Aorta (tissue), 5 donors: ENCODE data around the gene C8B. TPM values are rescaled to one million over a fixed set of nuclear protein-coding genes. Genes with fewer than 3 reads are reported as not detected.
A peak's percentile ranks its signal among the peaks of the same experiment; 100 is the strongest.

Experiments
- ATAC-seq: fragments of 200-7000 bp; cut with Tn5 transposase; one replicate; pipeline ENCODE4 v1.9.1; 2022; ENCODE audit warnings: moderate library complexity; ENCODE audit not compliant: low FRiP score
- DNase-seq, 2 donors: peaks; one replicate each; pipeline ENCODE4 v3.0.0-alpha.2; 2020
- H3K27ac ChIP-seq, 2 donors: one replicate each; pipeline ENCODE4 v1.5.1; 2013; ENCODE audit warnings: low read length in 2 of 2, mild to moderate bottlenecking in 2 of 2, moderate library complexity in 2 of 2, control low read depth in 1 of 2, inconsistent platforms in 1 of 2, low read depth in 1 of 2
- H3K27me3 ChIP-seq, 2 donors: one replicate each; pipeline ENCODE4 v1.6.1; 2013; ENCODE audit warnings: control low read depth in 1 of 2, low read length in 1 of 2, mild to moderate bottlenecking in 1 of 2, moderate library complexity in 1 of 2; ENCODE audit not compliant: insufficient read depth in 2 of 2, control insufficient read depth in 1 of 2
- H3K36me3 ChIP-seq, 2 donors: one replicate each; pipeline ENCODE4 v1.6.1; 2013; ENCODE audit warnings: control low read depth in 1 of 2, low read length in 1 of 2, mild to moderate bottlenecking in 1 of 2; ENCODE audit not compliant: insufficient read depth in 2 of 2, control insufficient read depth in 1 of 2
- H3K4me1 ChIP-seq, 2 donors: one replicate each; pipeline ENCODE4 v1.6.1; 2013; ENCODE audit warnings: low read length in 2 of 2, control low read depth in 1 of 2, mild to moderate bottlenecking in 1 of 2, moderate library complexity in 1 of 2; ENCODE audit not compliant: insufficient read depth in 2 of 2, control insufficient read depth in 1 of 2
- H3K4me3 ChIP-seq, 2 donors: one replicate each; pipeline ENCODE4 v1.5.1; 2013; ENCODE audit warnings: low read length in 2 of 2, control low read depth in 1 of 2, mild to moderate bottlenecking in 1 of 2
- H3K9me3 ChIP-seq: one replicate; pipeline ENCODE4 v1.6.1; 2013; ENCODE audit warnings: mild to moderate bottlenecking, low read length; ENCODE audit not compliant: control insufficient read depth
- WGBS, 2 donors: extraction: QIAGEN DNeasy Blood & Tissue Kit; methylation state at CpG; one replicate each; pipeline ENCODE4 v1.1.7; 2013; 5-methylcytosine and 5-hydroxymethylcytosine counted together
- intact Hi-C, 2 donors: fragments of 100-400 bp; cut with DNase I; formaldehyde crosslinking; loops; one replicate each; pipeline versions ENCODE4 v1.14.2 to v1.15.0; 2022
- polyA plus RNA-seq, 2 donors: library from polyadenylated mRNA; stranded (reverse); fragments of 200-250 nt; gene quantifications; one replicate each; pipeline ENCODE4 v1.2.3, GENCODE V29; 2013
- total RNA-seq, 2 donors: library from RNA; stranded (reverse); fragmentation: NEBNext Ultra II Directional; extraction: Animal tissue kit (Norgen Biotek cat#: 25700); gene quantifications; one replicate each; pipeline ENCODE4 v1.2.1, GENCODE V29; 2021
- donor health status: healthy with polysubstance abuse.
- donor health status: Bipolar disorder and iron deficiency.
- donor health status: DM: no; HTN: no; CAD: no.
- donor health status: DM: no; HTN: no; CAD: no.
- donor health status: DM: yes; HTN: yes; CAD: no.

The C8B gene
- total and polyA plus RNA-seq, 4 donors = not detected

DNA sequence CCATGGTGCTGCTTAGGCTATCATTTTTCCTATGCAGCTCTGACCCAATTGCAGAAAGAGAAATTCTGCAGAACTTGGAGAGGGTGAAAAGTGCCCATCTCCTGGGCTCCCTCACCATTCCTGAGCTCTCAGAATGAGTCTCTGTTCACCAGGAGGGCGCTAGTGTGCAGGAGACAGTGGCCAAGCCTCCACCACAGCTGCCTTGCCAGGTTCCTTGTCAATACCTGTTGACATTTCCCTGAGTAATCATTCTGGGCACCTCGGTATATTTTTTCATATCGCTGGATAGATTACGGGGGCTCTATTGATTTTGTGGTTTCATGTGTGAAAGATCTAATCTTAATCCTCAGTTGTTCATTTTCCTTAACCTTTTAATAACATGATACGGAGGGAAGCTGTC is 13.0 kb upstream of the C8B start:
- no peak for DNase-seq
- Histone ChIP-seq H3K27ac (no peak overlapping the region), H3K4me1 (no peaks in the 10 kb centered on the region), H3K4me3 (no peak overlapping the region), H3K9me3 (no peaks in the 10 kb centered on the region), H3K36me3 (no peaks in the 10 kb centered on the region), H3K27me3 (peaks cover 0 to under 1% of the 10 kb centered on the region in 2 donors)
- intact Hi-C loops = no loop called here
- no peak for ATAC-seq
- 60 to 73% methylated on average over 5 of the region's 5 CpGs for WGBS, 2 donors

DNA sequence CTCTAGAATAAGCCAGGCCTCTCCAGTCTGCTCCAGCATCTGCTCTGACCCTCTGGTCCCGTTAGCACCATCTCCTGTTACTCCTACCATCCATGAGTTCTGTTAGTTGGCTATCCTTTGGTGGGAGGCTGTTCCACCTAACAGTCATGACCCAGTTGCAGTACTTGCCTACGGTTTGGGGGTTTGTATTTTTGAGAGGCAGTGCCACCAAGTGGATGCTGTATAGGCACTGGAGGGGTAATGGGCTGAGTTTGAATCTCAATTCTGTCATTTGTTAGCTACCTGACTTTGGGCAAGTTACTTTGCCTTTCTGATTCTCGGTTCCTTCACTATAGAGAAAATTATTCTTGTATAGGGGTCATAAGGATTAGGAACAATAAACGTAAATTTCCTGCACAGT is 12.1 kb upstream of the C8B start:
- H3K27ac ChIP-seq = no peak overlapping the region
- ATAC-seq = no peak
- H3K4me3 ChIP-seq = no peak overlapping the region
- intact Hi-C loops = no loop called here
- no peaks in the 10 kb centered on the region for H3K36me3 ChIP-seq
- WGBS, 2 donors = 64 to 72% methylated on average over 4 of the region's 4 CpGs
- no peaks in the 10 kb centered on the region for H3K27me3 ChIP-seq
- DNase-seq = no peak
- no peaks in the 10 kb centered on the region for H3K4me1 ChIP-seq
- no peaks in the 10 kb centered on the region for H3K9me3 ChIP-seq

DNA sequence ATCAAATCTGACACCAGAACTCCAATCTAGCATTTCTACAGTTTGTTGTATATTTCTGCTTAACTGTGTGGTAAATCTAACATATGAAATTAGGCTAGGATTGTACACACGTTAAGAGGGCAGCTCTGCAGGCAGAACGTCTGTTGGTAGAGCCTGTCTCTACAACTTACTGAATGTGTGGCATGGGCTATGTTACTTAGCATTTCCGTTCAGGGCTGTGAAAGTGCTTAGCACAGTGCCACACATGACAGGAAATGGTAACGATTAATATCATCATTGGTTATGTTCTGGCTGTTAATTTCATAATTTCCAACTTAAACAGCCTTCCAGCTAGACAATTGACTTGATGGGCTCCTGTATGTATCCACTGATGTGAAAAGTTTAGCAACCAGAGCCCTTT is 9.6 kb upstream of the C8B start:
- Histone ChIP-seq H3K27me3 (no peaks in the 10 kb centered on the region), H3K9me3 (peaks cover 2% of the 10 kb centered on the region), H3K4me3 (no peak overlapping the region), H3K36me3 (no peaks in the 10 kb centered on the region), H3K27ac (no peak overlapping the region), H3K4me1 (no peaks in the 10 kb centered on the region)
- 67 to 79% methylated on average over 4 of the region's 4 CpGs for WGBS, 2 donors
- intact Hi-C loops = no loop called here
- ATAC-seq (no peak), DNase-seq (no peak)

DNA sequence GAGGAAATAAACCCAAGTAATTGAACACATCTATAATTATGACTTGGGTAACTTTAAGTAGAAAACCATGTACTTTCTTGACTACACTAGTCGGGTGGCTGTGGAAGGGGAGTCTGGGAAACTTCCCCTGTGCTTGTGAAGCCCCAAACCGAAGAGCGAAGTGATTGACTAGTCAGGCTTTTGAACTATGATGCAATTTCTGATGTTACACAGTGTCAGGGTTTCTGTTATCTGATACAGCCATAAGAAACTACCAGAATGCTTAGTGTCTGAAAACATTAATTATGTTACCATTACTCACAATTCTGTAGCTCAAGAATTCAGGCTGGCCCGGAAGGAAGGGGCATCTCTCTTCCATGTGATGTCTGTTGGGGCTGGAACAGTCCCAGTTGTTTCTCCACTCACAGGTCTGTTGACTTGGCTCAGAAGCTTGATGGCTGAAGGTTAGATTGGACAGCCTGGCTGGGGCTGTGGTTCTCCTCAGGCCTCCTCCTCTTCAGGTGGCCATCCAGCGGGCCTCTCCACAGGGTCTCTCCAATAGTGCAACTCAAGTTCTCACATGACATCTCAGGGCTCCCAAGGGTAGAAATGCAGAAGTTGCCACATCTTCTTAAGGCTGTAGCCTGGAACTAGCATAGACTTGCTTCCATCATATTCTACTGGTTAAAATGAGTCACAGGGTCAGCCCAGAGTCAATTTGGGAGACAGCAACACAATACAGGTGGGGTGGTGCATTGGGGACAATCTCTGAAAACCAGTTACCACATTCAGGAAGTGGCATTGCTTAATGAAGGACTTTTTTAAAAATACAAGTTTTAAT is 8.3 kb upstream of the C8B start:
- no peaks in the 10 kb centered on the region for H3K27me3 ChIP-seq
- 69 to 79% methylated on average over 5 of the region's 5 CpGs for WGBS, 2 donors
- ATAC-seq = no peak

DNA sequence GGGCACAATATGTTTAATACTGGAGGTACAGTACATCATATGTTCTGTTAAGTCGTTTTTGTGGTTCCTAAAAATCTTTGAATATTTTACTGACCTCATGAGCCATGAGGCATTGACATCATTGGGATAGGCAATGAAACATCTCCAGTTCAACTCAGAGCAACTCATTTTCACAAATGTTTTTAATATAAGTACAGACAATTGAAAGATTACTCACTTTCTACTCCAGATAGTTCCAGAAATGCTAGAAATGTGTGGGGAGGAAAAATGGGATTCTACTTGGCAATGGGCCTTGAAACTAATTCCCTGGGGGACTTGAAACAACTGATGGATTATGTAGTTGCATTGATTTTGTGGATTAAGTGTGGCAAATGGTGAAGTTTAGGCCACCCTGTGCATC is 7.2 kb upstream of the C8B start:
- H3K4me1 ChIP-seq = no peaks in the 10 kb centered on the region
- H3K27me3 ChIP-seq = no peaks in the 10 kb centered on the region
- H3K36me3 ChIP-seq = no peaks in the 10 kb centered on the region
- intact Hi-C loops = no loop called here
- DNase-seq (no peak), ATAC-seq (no peak)
- H3K9me3 ChIP-seq = peaks cover 4% of the 10 kb centered on the region
- H3K4me3 ChIP-seq = no peak overlapping the region
- WGBS, 2 donors = 64 to 67% methylated on average over 1 of the region's 1 CpG
- no peak overlapping the region for H3K27ac ChIP-seq

More for the DNA sequence above, 8.3 kb upstream of the C8B start:
- H3K36me3 ChIP-seq = no peaks in the 10 kb centered on the region
- H3K4me3 ChIP-seq = no peak overlapping the region
- H3K4me1 ChIP-seq = no peaks in the 10 kb centered on the region
- H3K27ac ChIP-seq = no peak overlapping the region
- peaks cover 4% of the 10 kb centered on the region for H3K9me3 ChIP-seq
- no peak for DNase-seq
- intact Hi-C loops = no loop called here

DNA sequence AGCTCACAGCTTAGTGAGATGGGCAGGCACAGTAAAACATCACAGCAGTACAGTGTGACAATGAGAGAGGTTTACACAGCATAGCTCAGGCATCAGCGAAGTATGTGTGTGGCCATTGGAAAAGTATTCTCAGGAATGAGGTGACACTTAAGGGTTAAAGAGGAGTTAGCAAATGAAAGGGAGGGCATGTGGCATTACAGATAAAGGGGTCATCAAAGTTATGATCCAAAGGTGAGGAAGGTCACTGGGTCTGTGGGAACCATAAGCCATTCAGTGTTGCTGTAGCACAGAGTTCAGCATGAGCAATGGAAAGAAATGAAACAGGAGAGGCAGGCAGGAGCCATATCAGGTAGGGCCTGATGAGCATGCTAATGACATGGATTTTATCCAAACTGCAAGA is 4.5 kb upstream of the C8B start:
- intact Hi-C loops = no loop called here
- Histone ChIP-seq H3K27me3 (no peaks in the 10 kb centered on the region), H3K36me3 (no peaks in the 10 kb centered on the region), H3K9me3 (peaks cover 4% of the 10 kb centered on the region), H3K4me3 (no peak overlapping the region), H3K4me1 (no peaks in the 10 kb centered on the region), H3K27ac (no peak overlapping the region)
- 86 to 87% methylated on average over 1 of the region's 1 CpG for WGBS, 2 donors
- DNase-seq (no peak), ATAC-seq (peak; percentile 15)

DNA sequence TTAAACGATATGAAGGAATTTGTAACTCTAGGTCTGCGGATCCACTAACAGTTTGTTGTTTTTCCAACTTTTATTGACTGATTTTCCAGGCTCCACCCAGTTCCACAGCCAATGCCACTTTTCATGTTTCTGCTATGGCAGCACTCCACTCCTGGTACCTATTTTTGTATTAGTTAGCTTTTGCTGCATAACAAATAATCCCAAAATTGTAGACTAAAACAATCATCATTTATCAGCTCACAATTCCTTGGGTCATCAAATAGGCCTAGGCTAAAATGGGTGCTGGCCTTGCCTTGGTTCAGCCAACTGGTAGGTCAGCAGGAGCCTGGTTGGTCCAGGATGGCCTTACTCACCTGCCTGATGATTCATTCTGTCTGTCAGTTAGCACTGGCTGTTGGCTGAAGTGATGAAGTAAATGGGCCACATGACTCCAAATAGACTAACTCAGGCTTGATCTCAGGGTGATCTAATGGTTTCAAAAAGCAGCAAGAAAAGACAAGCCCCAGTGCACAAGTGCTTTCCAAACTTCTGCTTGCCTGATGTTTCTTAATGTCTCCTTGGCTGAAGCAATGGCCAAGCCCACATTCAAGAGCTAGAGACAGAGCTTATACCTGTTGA is 3.2 kb upstream of the C8B start:
- Histone ChIP-seq H3K9me3 (peaks cover 4% of the 10 kb centered on the region), H3K36me3 (no peaks in the 10 kb centered on the region), H3K4me3 (no peak overlapping the region), H3K4me1 (no peaks in the 10 kb centered on the region), H3K27me3 (no peaks in the 10 kb centered on the region), H3K27ac (no peak overlapping the region)
- intact Hi-C loops = no loop called here
- DNase-seq (no peak), ATAC-seq (no peak)
- WGBS, 2 donors = 84 to 91% methylated on average over 2 of the region's 2 CpGs

DNA sequence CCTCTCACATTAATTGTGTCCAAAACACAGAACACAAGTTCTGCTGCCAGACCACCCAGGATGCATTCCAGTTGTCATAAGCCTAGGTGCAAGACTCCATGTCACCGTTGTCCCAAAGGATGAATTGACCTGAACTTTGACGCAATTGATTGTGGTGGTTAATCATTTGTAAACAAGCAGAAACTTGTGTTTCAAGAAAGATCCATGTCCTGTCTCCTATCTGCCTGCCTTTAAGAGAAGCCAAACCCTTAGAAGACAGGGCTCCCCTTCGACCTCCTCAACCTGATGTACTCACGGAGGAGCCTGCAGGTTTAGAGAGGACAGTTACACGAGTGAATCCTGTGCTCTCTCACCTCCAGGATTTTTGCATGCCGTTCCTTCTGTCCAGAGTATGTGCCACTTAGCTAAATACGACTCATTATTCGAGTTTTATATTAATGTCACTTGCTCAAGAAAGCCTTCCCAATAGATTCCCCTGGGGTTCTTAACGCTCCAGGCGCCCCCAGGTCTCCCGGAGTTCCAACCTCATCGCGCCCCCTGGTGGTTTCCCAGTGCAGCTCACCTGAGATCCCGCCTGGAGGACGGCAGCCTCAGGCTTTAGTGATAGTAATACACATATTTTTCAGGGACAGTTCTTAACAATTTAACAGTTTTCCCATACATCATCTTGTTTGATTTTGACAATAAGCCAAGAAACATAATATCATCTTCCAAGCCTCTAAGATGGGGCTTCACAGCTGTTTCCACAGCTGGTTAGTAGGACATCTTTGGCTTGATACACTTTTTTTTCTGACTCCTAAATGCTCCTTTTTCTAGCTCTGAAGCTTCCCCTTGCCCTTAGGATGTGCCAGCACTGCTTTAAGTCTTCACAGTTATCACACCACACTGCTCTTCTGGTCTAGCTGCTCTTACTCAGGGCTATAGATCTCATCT is 2.4 kb upstream of the C8B start:
- no peaks in the 10 kb centered on the region for H3K27me3 ChIP-seq
- WGBS, 2 donors = 34 to 39% methylated on average over 15 of the region's 15 CpGs
- DNase-seq = no peak
- H3K27ac ChIP-seq = no peak overlapping the region
- intact Hi-C loops = no loop called here
- H3K4me1 ChIP-seq = no peaks in the 10 kb centered on the region
- peaks cover 4% of the 10 kb centered on the region for H3K9me3 ChIP-seq
- no peak overlapping the region for H3K4me3 ChIP-seq
- no peaks in the 10 kb centered on the region for H3K36me3 ChIP-seq
- ATAC-seq = no peak
